ENCODE data around the gene TP63.
A peak's percentile ranks its signal among the peaks of the same experiment; 100 is the strongest.

Gene TP63

DNA sequence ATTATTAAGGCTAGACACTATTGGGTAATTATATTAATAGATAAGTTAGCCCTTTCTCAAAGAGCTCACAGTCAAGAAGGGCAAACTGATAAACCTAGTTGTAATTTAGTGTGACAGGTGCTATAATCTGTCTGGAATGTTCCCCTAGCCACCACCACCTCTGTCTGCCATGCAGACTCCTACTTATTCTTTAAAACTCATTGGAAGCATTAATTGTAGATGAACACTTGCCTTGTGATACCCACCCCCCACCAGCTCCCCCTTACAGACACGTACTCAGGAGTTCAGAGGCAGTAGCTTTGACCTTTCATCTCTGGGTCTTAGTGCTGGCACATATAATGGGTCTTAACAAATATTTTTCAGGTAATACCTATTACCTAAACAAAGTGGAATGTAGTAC, 195.9 kb downstream of the TP63 start:
- no CpG with 5 or more reads among the region's 1 CpG for WGBS (ENCODE audit: extremely low coverage, insufficient coverage, insufficient read length)
- H3K27me3 ChIP-seq (ENCODE audit: insufficient read depth, low read length): no peaks in the 10 kb centered on the region

DNA sequence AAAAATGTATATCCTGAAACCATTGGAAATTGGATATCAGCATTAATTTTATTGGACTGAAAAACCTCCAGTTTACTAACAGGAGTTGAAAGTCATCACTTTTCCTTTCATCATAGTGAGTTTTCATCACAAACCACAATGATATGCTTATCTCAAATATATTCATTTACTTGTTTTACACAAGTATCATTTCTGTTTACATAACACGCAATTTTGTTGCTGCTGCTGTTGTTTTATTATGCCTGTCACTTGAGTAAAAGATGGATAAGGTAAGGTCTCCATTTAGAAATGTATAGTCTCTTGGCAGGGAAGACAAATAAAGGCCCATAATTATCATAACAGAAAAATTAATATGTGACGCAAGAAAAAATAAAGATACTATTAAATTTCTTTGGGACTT, 199.2 kb downstream of the TP63 start:
- H2AFZ ChIP-seq (ENCODE audit: insufficient read depth, low read length, poor library complexity): no peak overlapping the region

More for the DNA sequence above, 195.9 kb downstream of the TP63 start:
- Histone ChIP-seq H3K23ac (ENCODE audit: low read length) (no peak overlapping the region), H3K18ac (ENCODE audit: low read length) (no peak overlapping the region), H2AK5ac (ENCODE audit: low read length) (no peak overlapping the region), H3K14ac (ENCODE audit: low read length) (no peak overlapping the region), H3K79me2 (ENCODE audit: control insufficient read depth, insufficient read depth, low read length, poor library complexity) (no peaks in the 10 kb centered on the region), H3K4me2 (ENCODE audit: low read length) (no peak overlapping the region), H2BK12ac (ENCODE audit: low read length) (no peak overlapping the region), H3K79me1 (ENCODE audit: low read length) (peaks cover 12% of the 10 kb centered on the region), H3K36me3 (ENCODE audit: control insufficient read depth in 1 of 2, insufficient read depth in 2 of 2, low read length in 2 of 2) (no peaks in the 10 kb centered on the region), H2BK5ac (ENCODE audit: low read depth, low read length, poor library complexity) (no peak overlapping the region), H3K4me1 (ENCODE audit: control insufficient read depth in 1 of 2, insufficient read depth in 2 of 2, low read length in 2 of 2) (peaks cover 8 to 12% of the 10 kb centered on the region in 2 experiments), H3K27ac (ENCODE audit: low read depth, low read length) (no peak overlapping the region), H3K9ac (ENCODE audit: low read length) (no peak overlapping the region), H4K12ac (ENCODE audit: low read depth, low read length) (no peak overlapping the region), H4K8ac (ENCODE audit: low read depth, low read length) (no peak overlapping the region), H3K4ac (ENCODE audit: low read depth, low read length) (no peak overlapping the region), H3K9me3 (ENCODE audit: insufficient read depth, low read depth, low read length) (no peaks in the 10 kb centered on the region), H2BK120ac (ENCODE audit: insufficient read depth, low read length, poor library complexity) (no peak overlapping the region), H2AFZ (ENCODE audit: insufficient read depth, low read length, poor library complexity) (no peak overlapping the region), H4K91ac (ENCODE audit: low read depth, low read length) (no peak overlapping the region), H3K4me3 (ENCODE audit: low read depth, low read length) (no peak overlapping the region)
- DNase-seq: peak; percentile 3 to 58

DNA sequence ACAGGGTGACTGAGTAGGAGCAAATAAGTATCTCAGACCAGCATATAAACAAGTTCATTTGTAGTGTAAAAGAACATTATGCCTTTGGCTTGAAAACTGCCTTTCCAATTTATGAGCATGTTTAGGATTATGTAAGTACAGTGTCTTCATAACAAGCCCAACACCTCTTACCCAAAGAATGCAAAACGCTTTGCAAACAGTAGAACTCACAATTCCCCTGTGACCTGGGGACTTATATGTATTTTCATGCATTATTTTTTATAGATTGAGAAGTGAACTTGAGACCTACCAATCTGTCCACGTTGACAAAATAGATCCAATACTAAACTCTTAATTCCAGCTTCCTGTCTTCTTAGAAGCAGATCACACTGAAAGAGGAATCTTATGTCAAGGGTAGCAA, 202.1 kb downstream of the TP63 start:
- Histone ChIP-seq H3K4me3 (ENCODE audit: low read depth, low read length) (no peak overlapping the region), H4K12ac (ENCODE audit: low read depth, low read length) (no peak overlapping the region), H3K9me3 (ENCODE audit: insufficient read depth, low read depth, low read length) (no peaks in the 10 kb centered on the region), H3K27me3 (ENCODE audit: insufficient read depth, low read length) (no peaks in the 10 kb centered on the region), H4K91ac (ENCODE audit: low read depth, low read length) (no peak overlapping the region), H4K8ac (ENCODE audit: low read depth, low read length) (no peak overlapping the region), H3K18ac (ENCODE audit: low read length) (no peak overlapping the region), H2AFZ (ENCODE audit: insufficient read depth, low read length, poor library complexity) (no peak overlapping the region), H3K79me2 (ENCODE audit: control insufficient read depth, insufficient read depth, low read length, poor library complexity) (no peaks in the 10 kb centered on the region), H3K4ac (ENCODE audit: low read depth, low read length) (no peak overlapping the region), H3K14ac (ENCODE audit: low read length) (no peak overlapping the region), H3K79me1 (ENCODE audit: low read length) (peaks cover 12% of the 10 kb centered on the region), H2BK120ac (ENCODE audit: insufficient read depth, low read length, poor library complexity) (peak overlapping the region; percentile 37), H3K4me1 (ENCODE audit: control insufficient read depth in 1 of 2, insufficient read depth in 2 of 2, low read length in 2 of 2) (peaks cover 2 to 4% of the 10 kb centered on the region in 2 experiments), H3K23ac (ENCODE audit: low read length) (no peak overlapping the region), H2BK12ac (ENCODE audit: low read length) (no peak overlapping the region), H2BK5ac (ENCODE audit: low read depth, low read length, poor library complexity) (no peak overlapping the region), H3K36me3 (ENCODE audit: control insufficient read depth in 1 of 2, insufficient read depth in 2 of 2, low read length in 2 of 2) (no peaks in the 10 kb centered on the region), H3K4me2 (ENCODE audit: low read length) (no peak overlapping the region), H3K9ac (ENCODE audit: low read length) (no peak overlapping the region), H3K27ac (ENCODE audit: low read depth, low read length) (peak overlapping the region; percentile 52), H2AK5ac (ENCODE audit: low read length) (no peak overlapping the region)
- no CpG with 5 or more reads among the region's 2 CpGs for WGBS (ENCODE audit: extremely low coverage, insufficient coverage, insufficient read length)
- no peak for DNase-seq

More for the DNA sequence above, 199.2 kb downstream of the TP63 start:
- H3K9ac ChIP-seq (ENCODE audit: low read length): no peak overlapping the region
- no peak overlapping the region for H3K23ac ChIP-seq (ENCODE audit: low read length)
- no peak overlapping the region for H3K4ac ChIP-seq (ENCODE audit: low read depth, low read length)
- no peak overlapping the region for H3K4me3 ChIP-seq (ENCODE audit: low read depth, low read length)
- H3K36me3 ChIP-seq (ENCODE audit: control insufficient read depth in 1 of 2, insufficient read depth in 2 of 2, low read length in 2 of 2): no peaks in the 10 kb centered on the region
- H3K79me2 ChIP-seq (ENCODE audit: control insufficient read depth, insufficient read depth, low read length, poor library complexity): no peaks in the 10 kb centered on the region
- H3K9me3 ChIP-seq (ENCODE audit: insufficient read depth, low read depth, low read length): no peaks in the 10 kb centered on the region
- H3K4me1 ChIP-seq (ENCODE audit: control insufficient read depth in 1 of 2, insufficient read depth in 2 of 2, low read length in 2 of 2): peaks cover 9% of the 10 kb centered on the region in 2 experiments
- no peak overlapping the region for H3K27ac ChIP-seq (ENCODE audit: low read depth, low read length)
- no peak overlapping the region for H3K18ac ChIP-seq (ENCODE audit: low read length)
- H3K14ac ChIP-seq (ENCODE audit: low read length): no peak overlapping the region
- no peak overlapping the region for H2BK120ac ChIP-seq (ENCODE audit: insufficient read depth, low read length, poor library complexity)
- no peak for DNase-seq
- no peak overlapping the region for H2BK5ac ChIP-seq (ENCODE audit: low read depth, low read length, poor library complexity)
- H3K79me1 ChIP-seq (ENCODE audit: low read length): peaks cover 17% of the 10 kb centered on the region
- no peak overlapping the region for H2AK5ac ChIP-seq (ENCODE audit: low read length)
- no peak overlapping the region for H4K8ac ChIP-seq (ENCODE audit: low read depth, low read length)
- no peaks in the 10 kb centered on the region for H3K27me3 ChIP-seq (ENCODE audit: insufficient read depth, low read length)
- WGBS (ENCODE audit: extremely low coverage, insufficient coverage, insufficient read length): no CpG with 5 or more reads among the region's 2 CpGs
- H4K91ac ChIP-seq (ENCODE audit: low read depth, low read length): no peak overlapping the region
- no peak overlapping the region for H4K12ac ChIP-seq (ENCODE audit: low read depth, low read length)
- H2BK12ac ChIP-seq (ENCODE audit: low read length): no peak overlapping the region
- H3K4me2 ChIP-seq (ENCODE audit: low read length): no peak overlapping the region

DNA sequence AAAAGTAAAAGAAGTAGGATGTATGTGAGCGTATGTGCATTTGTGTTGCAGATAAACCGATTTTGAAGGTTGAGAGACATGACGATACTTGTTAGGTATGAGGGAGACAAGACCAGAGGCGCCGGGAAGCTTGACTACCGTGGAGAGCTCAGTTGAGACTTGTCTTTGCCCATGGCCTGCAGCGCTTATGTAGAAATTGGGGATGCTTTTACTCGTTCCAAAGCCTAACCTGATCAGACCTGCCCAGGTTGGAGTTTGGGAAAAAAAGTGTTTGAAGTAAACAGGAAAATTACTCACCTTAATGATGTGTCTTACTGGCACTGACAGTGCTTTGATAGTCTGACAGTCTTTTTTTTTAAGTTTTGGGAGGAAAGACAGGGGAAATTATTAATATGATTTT, 202.8 kb downstream of the TP63 start:
- no peak overlapping the region for H4K91ac ChIP-seq (ENCODE audit: low read depth, low read length)
- no peak overlapping the region for H3K4me3 ChIP-seq (ENCODE audit: low read depth, low read length)
- no peak overlapping the region for H3K4ac ChIP-seq (ENCODE audit: low read depth, low read length)
- peak overlapping the region; percentile 66 for H3K27ac ChIP-seq (ENCODE audit: low read depth, low read length)
- DNase-seq: peak; percentile 52 to 53
- no peak overlapping the region for H2BK12ac ChIP-seq (ENCODE audit: low read length)
- no peak overlapping the region for H2AFZ ChIP-seq (ENCODE audit: insufficient read depth, low read length, poor library complexity)
- no peak overlapping the region for H2BK5ac ChIP-seq (ENCODE audit: low read depth, low read length, poor library complexity)
- H2AK5ac ChIP-seq (ENCODE audit: low read length): no peak overlapping the region
- no peaks in the 10 kb centered on the region for H3K36me3 ChIP-seq (ENCODE audit: control insufficient read depth in 1 of 2, insufficient read depth in 2 of 2, low read length in 2 of 2)
- no peak overlapping the region for H3K9ac ChIP-seq (ENCODE audit: low read length)
- no peak overlapping the region for H4K8ac ChIP-seq (ENCODE audit: low read depth, low read length)
- H3K4me1 ChIP-seq (ENCODE audit: control insufficient read depth in 1 of 2, insufficient read depth in 2 of 2, low read length in 2 of 2): peaks cover 2 to 4% of the 10 kb centered on the region in 2 experiments
- no peak overlapping the region for H3K18ac ChIP-seq (ENCODE audit: low read length)
- no peak overlapping the region for H4K12ac ChIP-seq (ENCODE audit: low read depth, low read length)
- no peak overlapping the region for H3K4me2 ChIP-seq (ENCODE audit: low read length)
- H2BK120ac ChIP-seq (ENCODE audit: insufficient read depth, low read length, poor library complexity): no peak overlapping the region
- no peaks in the 10 kb centered on the region for H3K79me2 ChIP-seq (ENCODE audit: control insufficient read depth, insufficient read depth, low read length, poor library complexity)
- no peaks in the 10 kb centered on the region for H3K9me3 ChIP-seq (ENCODE audit: insufficient read depth, low read depth, low read length)
- 100% methylated on average over 2 of the region's 8 CpGs for WGBS (ENCODE audit: extremely low coverage, insufficient coverage, insufficient read length)
- no peak overlapping the region for H3K23ac ChIP-seq (ENCODE audit: low read length)
- no peaks in the 10 kb centered on the region for H3K27me3 ChIP-seq (ENCODE audit: insufficient read depth, low read length)
- H3K79me1 ChIP-seq (ENCODE audit: low read length): peaks cover 13% of the 10 kb centered on the region
- H3K14ac ChIP-seq (ENCODE audit: low read length): no peak overlapping the region

Measured in trophoblast cell (in vitro differentiated cells and primary cell).